IMR-90 (cell line): ENCODE measurements around the gene XYLT2.

Experiments used
- BHLHE40 ChIP-seq: fragments of 150-350 bp; IDR thresholded peaks from 2 replicates; pipeline ENCODE4 v1.6.1; 2016; ENCODE audit warnings: mild to moderate bottlenecking, low read depth, low read length
- ELK1 ChIP-seq: fragments of 150-350 bp; IDR thresholded peaks from 2 replicates; pipeline ENCODE4 v1.6.1; 2016; ENCODE audit warnings: low read depth, mild to moderate bottlenecking, low read length, moderate library complexity, borderline replicate concordance
- FOS ChIP-seq: fragments of 150-350 bp; IDR thresholded peaks from 2 replicates; pipeline ENCODE4 v1.6.1; 2016; ENCODE audit warnings: low read depth, low read length
- MAFK ChIP-seq: IDR thresholded peaks from 2 replicates; pipeline ENCODE4 v1.6.1; 2012; ENCODE audit warnings: low read depth, low read length, improper control_type of control experiment
- MAZ ChIP-seq: IDR thresholded peaks from 2 replicates; pipeline ENCODE4 v1.6.1; 2012; ENCODE audit warnings: low read depth, mild to moderate bottlenecking, low read length, improper control_type of control experiment, moderate library complexity, borderline replicate concordance
- NFE2L2 ChIP-seq: fragments of 150-350 bp; IDR thresholded peaks from 2 replicates; pipeline ENCODE4 v1.6.1; 2016; ENCODE audit warnings: low read depth, mild to moderate bottlenecking, low read length
- POLR2A ChIP-seq: IDR thresholded peaks from 2 replicates; pipeline ENCODE4 v1.6.1; 2012; ENCODE audit warnings: mild to moderate bottlenecking, low read depth, low read length
- RAD21 ChIP-seq: IDR thresholded peaks from 2 replicates; pipeline ENCODE4 v1.6.1; 2012; ENCODE audit warnings: low read length, improper control_type of control experiment
- RFX5 ChIP-seq: IDR thresholded peaks from 2 replicates; pipeline ENCODE4 v1.8.0; 2012; ENCODE audit warnings: low read depth, mild to moderate bottlenecking, low read length, moderate library complexity
- SMC3 ChIP-seq: fragments of 150-350 bp; IDR thresholded peaks from 2 replicates; pipeline ENCODE4 v1.6.1; 2016; ENCODE audit warnings: low read depth, mild to moderate bottlenecking, antibody characterized with exemption, low read length, moderate library complexity
- TF ChIP-seq, protein P1 (sequence below): conservative IDR thresholded peaks from 2 replicates; pipeline ENCODE4 v1.5.1; 2012; ENCODE audit warnings: mild to moderate bottlenecking, low read depth, low read length, improper control_type of control experiment
- TF ChIP-seq, protein P2 (sequence below): fragments of 150-350 bp; IDR thresholded peaks from 2 replicates; pipeline ENCODE4 v1.6.1; 2017; ENCODE audit warnings: mild to moderate bottlenecking, antibody characterized with exemption, low read length, low read depth

- TF ChIP-seq, protein P1, sequence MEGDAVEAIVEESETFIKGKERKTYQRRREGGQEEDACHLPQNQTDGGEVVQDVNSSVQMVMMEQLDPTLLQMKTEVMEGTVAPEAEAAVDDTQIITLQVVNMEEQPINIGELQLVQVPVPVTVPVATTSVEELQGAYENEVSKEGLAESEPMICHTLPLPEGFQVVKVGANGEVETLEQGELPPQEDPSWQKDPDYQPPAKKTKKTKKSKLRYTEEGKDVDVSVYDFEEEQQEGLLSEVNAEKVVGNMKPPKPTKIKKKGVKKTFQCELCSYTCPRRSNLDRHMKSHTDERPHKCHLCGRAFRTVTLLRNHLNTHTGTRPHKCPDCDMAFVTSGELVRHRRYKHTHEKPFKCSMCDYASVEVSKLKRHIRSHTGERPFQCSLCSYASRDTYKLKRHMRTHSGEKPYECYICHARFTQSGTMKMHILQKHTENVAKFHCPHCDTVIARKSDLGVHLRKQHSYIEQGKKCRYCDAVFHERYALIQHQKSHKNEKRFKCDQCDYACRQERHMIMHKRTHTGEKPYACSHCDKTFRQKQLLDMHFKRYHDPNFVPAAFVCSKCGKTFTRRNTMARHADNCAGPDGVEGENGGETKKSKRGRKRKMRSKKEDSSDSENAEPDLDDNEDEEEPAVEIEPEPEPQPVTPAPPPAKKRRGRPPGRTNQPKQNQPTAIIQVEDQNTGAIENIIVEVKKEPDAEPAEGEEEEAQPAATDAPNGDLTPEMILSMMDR, result no peak
- TF ChIP-seq POLR2A, result no peak
- TF ChIP-seq RFX5, result no peak
- TF ChIP-seq, protein P2, sequence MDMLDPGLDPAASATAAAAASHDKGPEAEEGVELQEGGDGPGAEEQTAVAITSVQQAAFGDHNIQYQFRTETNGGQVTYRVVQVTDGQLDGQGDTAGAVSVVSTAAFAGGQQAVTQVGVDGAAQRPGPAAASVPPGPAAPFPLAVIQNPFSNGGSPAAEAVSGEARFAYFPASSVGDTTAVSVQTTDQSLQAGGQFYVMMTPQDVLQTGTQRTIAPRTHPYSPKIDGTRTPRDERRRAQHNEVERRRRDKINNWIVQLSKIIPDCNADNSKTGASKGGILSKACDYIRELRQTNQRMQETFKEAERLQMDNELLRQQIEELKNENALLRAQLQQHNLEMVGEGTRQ, result no peak
- no peak for TF ChIP-seq MAFK
- no peak for TF ChIP-seq FOS
- no peak for TF ChIP-seq NFE2L2
- no peak for TF ChIP-seq MAZ
- no peak for TF ChIP-seq ELK1
- no peak for TF ChIP-seq RAD21
- TF ChIP-seq BHLHE40, result no peak
- no peak for TF ChIP-seq SMC3
These were observed 42.3 kb upstream of the XYLT2 start for GRCh38 chr17:50303596-50303995.
